Measurements from ENCODE around the gene SEPTIN1.

The SEPTIN1 gene

DNA sequence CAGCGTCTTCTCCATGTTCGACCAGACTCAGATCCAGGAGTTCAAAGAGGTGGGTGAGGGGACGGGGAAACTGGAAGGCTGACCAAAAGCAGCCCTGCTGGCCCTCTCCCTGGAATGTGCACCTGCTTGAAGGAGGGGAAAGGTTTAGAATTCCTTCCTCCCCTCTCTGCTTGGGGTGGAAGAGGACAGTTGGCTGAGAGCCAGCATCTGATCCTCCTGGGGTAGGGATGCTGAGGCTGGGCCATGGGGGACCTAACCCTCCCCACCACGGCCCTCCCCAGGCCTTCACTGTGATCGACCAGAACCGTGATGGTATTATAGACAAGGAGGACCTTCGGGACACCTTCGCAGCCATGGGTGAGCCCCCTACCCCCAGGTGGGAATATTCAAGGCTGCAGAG, 6.5 kb downstream of the SEPTIN1 start:
- no peak for DNase-seq

- DNase-seq, result no peak
Measured at GRCh38 chr16:30374538-30374937, 7.8 kb downstream of the SEPTIN1 start, which contains the start of gene MYL11. Gene MYL11 (plus strand): TSS chr16:30374802. CDS start chr16:30374858, 56 bp downstream.

DNA sequence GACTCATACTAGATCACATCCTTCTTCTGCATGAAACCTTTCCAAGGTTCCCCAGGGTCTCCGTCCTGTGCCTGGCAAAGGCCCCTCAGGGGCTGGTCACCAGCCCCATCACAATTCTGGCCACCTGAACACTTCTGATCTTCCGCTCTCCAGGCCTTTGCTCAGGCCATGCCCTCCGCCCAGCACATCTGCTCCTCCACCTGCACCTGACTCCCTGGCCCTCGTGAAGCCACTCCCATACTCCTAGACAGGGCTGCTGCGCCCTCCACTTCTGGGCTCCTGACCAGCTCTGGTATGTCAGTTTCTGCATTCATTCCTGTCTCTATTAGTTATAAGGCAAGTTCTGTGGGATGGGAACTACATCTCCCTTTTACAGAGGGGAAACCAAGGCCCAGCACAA, 9.6 kb downstream of the SEPTIN1 start:
- no peak for DNase-seq

GRCh38 chr16:30372038-30372712, 10.2 kb downstream of the SEPTIN1 start:
- no peak for DNase-seq

DNA sequence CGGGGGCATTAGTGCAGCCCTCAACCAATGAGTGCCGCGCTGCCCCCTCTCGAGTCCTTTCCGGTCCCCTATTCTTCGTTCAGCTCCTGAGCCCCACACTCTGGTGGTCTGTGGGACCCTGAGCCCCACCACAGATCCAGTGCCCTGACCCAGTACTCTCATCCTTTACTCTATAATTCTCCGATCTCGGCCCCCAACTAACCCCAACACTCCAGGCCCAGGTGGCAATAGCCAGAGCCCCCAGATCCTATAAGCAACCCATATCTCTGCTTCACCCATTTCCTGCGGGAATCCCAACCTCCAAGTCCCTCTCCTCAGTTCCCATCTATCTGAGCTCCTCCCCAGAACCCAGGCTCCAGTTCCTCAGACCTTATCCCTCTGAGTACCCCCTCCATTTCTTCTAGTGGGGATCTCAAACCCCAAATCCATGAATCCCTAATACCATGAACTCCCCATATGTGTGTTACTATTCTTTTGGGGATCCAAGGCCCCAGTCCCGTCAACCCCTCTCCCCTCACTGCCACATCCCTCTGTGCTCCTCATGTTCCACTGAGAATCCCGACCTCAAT, 11.0 kb downstream of the SEPTIN1 start:
- no peak for DNase-seq

GRCh38 chr16:30370456-30371247, 11.7 kb downstream of the SEPTIN1 start, which contains the start of gene TBC1D10B:
Gene TBC1D10B (minus strand): TSS chr16:30370494. CDS start chr16:30370183, 311 bp downstream.
- peak; percentile 100 for DNase-seq

DNA sequence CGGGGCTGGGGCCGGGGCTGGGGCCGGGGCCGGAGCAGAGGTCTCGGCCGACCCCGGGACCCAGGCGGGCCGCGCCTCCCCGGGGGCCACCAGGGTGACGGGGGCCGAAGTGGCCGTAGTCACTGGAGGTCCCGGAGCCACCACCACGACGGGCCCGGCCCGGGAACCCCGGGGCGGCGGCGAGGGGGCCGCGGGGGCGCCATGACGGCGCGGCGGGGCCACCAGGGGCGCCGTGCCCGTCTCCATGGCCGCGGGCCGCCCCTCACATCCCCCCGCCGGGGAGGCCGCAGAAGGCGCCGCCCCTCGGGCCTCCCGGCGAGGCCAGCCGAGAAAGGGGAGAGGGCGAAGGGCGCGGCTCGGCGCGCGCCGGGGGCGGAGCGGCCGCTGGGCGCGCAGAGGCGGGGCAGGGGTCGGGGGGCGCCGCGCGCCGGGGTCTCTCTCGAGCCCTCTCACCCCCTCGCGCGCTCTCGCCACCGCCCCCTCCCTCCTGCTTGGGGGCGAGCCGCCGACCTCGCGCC, 12.4 kb downstream of the SEPTIN1 start:
- DNase-seq, result no peak

GRCh38 chr16:30369091-30369937, 13.0 kb downstream of the SEPTIN1 start:
- DNase-seq, result no peak

DNA sequence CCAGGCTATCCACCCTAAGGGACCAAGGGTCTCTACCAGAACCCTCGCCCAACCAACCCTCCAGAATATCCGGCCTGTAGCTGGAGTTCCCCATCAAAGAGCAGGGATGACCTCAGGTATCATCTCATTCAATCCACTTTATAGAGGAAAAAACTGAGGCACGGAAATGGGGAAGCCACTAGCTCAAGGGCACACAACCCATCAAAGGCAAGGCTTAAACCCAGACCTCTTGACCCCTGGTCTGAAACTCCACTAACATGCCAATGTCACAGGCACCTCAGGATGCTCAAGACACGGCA, 13.6 kb downstream of the SEPTIN1 start:
- no peak for DNase-seq

DNA sequence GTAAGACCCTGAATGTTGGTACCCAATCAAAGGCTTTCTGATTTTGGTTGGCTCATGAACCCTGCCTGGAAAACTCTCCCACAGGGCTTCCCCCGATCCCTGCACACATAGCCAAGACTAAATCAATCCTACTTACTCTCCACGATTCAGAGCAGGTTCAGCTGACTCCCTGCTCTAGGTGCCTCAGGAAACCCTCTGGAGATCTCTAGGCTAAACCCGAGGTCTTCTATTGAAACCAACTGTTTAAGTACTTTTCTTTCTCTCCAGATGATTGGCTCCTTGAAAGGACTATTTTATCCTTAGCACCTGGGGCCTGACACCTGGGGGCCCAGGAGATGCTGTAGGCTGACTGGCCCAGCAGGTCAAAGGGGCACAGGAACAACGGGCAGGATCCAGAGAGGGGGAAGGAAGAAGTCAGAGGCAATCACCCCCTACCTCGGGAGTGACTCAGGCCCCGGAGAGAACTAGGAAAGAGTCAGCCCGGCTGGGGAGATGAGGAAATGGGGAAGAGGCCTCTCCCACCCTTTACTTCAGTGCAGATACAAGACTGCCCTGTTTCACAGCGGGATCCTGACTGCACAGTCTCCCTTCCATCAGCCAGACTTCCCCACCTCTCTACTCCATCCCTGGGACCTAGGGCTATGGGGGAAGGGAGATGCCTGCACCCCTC, 14.1 kb downstream of the SEPTIN1 start:
- no peak for DNase-seq

- no peak for DNase-seq
Measured at GRCh38 chr16:30367349-30368009, 14.9 kb downstream of the SEPTIN1 start.

GRCh38 chr16:30366511-30366910, 15.8 kb downstream of the SEPTIN1 start:
- no peak for DNase-seq

- DNase-seq, result no peak
Measured at GRCh38 chr16:30365200-30365599, 17.2 kb downstream of the SEPTIN1 start.

GRCh38 chr16:30361180-30361579, 21.2 kb downstream of the SEPTIN1 start:
- DNase-seq, result no peak

DNA sequence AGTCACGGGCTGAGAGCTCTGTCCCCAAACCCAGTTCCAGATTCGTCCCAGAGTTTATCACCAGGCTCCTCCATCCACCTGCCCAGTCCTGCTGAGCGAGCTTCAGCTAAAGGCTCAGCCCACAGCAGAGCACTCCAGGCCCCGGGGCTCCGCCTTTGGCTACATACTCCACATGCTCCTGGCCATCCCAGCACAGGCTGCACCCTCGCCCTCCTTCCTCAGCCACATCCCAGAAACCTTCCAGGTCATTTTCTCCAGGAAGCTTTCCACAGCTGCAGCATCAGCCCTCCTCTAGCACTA, 22.5 kb downstream of the SEPTIN1 start:
- no peak for DNase-seq

DNA sequence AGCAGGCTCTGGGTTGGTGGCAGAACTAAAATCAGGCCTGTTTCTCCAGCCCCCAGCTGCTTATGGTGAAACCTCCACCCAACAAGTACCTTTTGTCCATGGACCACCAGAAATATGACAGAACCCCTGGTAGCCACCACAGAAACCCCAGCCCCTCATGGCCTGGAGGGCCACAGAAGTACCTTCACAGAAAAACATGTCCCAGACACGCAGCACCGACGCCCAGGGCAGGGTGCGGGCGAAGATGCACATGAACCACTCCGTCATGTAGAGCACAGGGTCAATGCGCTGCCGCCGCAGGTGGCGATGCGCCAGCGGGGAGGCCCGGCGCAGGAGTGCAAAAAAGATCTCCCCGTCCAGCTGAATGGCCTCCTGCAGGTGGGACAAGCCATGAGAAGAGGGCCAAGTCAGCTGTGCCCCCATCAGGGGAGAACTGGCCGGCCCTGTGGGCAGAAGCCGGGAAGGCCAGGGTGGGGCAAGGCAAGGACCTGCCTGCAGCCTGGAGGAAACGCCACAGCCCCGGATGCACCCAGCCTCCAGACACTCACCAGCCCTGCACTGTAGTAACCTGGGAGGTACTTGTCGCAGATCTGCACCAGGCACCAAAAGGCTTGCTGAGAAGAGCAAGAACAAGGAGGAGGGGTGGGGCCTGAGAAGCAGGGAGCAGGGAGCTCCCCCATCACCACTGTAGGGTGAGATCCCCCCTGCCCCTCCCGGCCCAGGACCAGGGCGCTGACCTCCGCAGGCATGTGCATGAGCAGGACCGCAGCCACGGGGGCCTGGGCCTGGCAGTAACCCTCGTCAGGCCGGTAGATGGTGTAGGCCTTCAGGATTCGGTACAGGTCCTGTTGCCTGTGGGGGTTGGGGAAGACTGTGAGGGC, 23.1 kb downstream of the SEPTIN1 start:
- no peak for DNase-seq

DNA sequence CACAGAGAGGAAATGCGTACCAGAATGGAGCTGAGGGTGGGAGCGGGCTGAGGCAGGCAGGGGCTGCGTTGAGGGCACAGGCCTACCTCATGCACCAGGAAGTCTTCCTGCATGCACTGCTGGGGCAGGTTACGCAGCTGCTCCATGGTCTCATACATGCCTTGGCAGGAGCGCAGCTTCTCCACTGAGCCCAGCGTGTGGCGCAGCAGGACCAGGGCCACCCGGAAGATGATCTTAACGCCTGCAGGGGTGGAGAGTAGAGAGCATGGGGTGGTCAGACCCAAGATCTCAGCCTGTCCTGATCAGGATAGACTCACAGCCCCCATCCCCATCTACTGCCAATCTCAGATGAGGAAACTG, 23.8 kb downstream of the SEPTIN1 start:
- DNase-seq, result no peak

DNA sequence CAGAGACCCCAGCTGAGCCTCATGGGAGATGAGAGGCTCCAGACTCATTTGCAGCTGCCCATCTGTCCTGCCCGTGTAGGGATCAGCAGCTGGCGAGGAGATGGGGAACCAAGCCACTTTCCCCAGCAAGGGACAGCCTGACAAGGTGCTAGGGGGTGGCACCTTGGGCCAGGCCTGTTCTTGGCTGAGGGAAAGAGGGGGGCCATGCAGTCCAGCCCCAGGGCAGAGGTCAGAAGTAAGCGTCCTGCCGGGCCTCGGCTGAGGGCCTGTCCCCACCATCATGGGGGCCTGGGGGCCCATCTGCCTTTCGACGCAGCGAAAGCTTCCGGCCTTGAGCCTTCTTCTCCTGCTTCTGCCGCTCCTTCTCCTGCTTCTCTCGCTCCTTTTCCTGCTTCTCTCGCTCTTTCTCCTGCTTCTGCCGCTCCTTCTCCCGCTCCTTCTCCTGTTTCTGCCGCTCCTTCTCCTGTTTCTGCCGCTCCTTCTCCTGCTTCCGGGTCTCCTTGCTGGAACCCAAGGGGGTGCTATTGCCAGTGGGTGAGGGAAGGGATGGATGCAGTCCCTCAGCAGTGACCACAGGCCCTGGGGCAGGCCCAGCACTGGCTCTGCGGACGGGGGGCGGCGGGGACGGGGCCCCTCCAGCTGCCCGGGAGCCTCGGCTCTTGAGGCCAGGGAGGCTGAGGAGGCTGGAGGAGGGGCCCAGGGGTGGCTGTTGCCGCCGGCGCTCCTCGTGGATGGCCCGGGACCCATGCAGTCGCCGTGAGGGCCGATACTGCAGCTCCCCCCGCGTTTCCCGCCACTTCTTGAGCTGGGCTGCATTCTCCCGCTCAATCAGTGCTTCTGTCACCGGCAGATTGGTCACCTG, 24.4 kb downstream of the SEPTIN1 start:
- no peak for DNase-seq

- no peak for DNase-seq
Measured at GRCh38 chr16:30357085-30357714, 25.2 kb downstream of the SEPTIN1 start.

Data from NCI-H1436 treated with DMSO at 0.1 percent for 48 hours (cell line).